H9 (cell line): ENCODE results near the gene TRAF3. TPM values are rescaled to one million over a fixed set of nuclear protein-coding genes. Genes with fewer than 3 reads are reported as not detected.

Source experiments
- DNase-seq: peaks from one replicate; pipeline ENCODE4 v3.0.0-alpha.2; 2017
- H2AFZ ChIP-seq: one replicate; pipeline ENCODE4 v1.6.1; 2013; ENCODE audit warnings: mild to moderate bottlenecking, low read length, control low read depth, moderate library complexity
- H2AK5ac ChIP-seq: 2 replicates; pipeline ENCODE4 v1.6.1; 2013; ENCODE audit warnings: low read length, control low read depth, mixed read lengths; ENCODE audit not compliant: insufficient read length
- H2BK120ac ChIP-seq: one replicate; pipeline ENCODE4 v1.6.1; 2013; ENCODE audit warnings: low read depth, mild to moderate bottlenecking, low read length, control low read depth, inconsistent platforms; ENCODE audit not compliant: poor library complexity, severe bottlenecking
- H2BK12ac ChIP-seq: 2 replicates; pipeline ENCODE4 v1.6.1; 2013; ENCODE audit warnings: low read length, control low read depth, mixed read lengths, low read depth; ENCODE audit not compliant: insufficient read length
- H2BK15ac ChIP-seq: 2 replicates; pipeline ENCODE4 v1.6.1; 2013; ENCODE audit warnings: low read depth, low read length, control low read depth
- H2BK20ac ChIP-seq: one replicate; pipeline ENCODE4 v1.6.1; 2013; ENCODE audit warnings: low read depth, mild to moderate bottlenecking, low read length, control low read depth, inconsistent platforms; ENCODE audit not compliant: poor library complexity, severe bottlenecking
- H2BK5ac ChIP-seq: 2 replicates; pipeline ENCODE4 v1.6.1; 2013; ENCODE audit warnings: low read length, control low read depth, mixed read lengths; ENCODE audit not compliant: insufficient read length
- H3K14ac ChIP-seq: 2 replicates; pipeline ENCODE4 v1.6.1; 2013; ENCODE audit warnings: low read length, control low read depth; ENCODE audit not compliant: insufficient read depth
- H3K18ac ChIP-seq: 2 replicates; pipeline ENCODE4 v1.6.1; 2013; ENCODE audit warnings: low read depth, mild to moderate bottlenecking, mixed read lengths, low read length, control low read depth; ENCODE audit not compliant: insufficient read length
- H3K23ac ChIP-seq: 2 replicates; pipeline ENCODE4 v1.6.1; 2013; ENCODE audit warnings: low read length, control low read depth, mixed read lengths, low read depth; ENCODE audit not compliant: insufficient read length
- H3K23me2 ChIP-seq: 2 replicates; pipeline ENCODE4 v1.6.1; 2013; ENCODE audit warnings: low read depth, mild to moderate bottlenecking, mixed read lengths, low read length, control low read depth; ENCODE audit not compliant: insufficient read length, poor library complexity, severe bottlenecking
- H3K27ac ChIP-seq: 2 replicates; pipeline ENCODE4 v1.5.1; 2013; ENCODE audit warnings: low read length, control low read depth, mixed read lengths, low read depth; ENCODE audit not compliant: insufficient read length
- H3K27me3 ChIP-seq: 2 replicates; pipeline ENCODE4 v1.6.1; 2013; ENCODE audit warnings: low read length, control low read depth, inconsistent platforms; ENCODE audit not compliant: insufficient read depth
- H3K4ac ChIP-seq: 2 replicates; pipeline ENCODE4 v1.6.1; 2013; ENCODE audit warnings: low read depth, mild to moderate bottlenecking, control low read depth, inconsistent platforms, low read length, moderate library complexity
- H3K4me1 ChIP-seq: 2 replicates; pipeline ENCODE4 v1.6.1; 2013; ENCODE audit warnings: low read length, control low read depth, inconsistent platforms; ENCODE audit not compliant: insufficient read depth
- H3K4me2 ChIP-seq: 2 replicates; pipeline ENCODE4 v1.6.1; 2013; ENCODE audit warnings: low read length, control low read depth, mixed read lengths; ENCODE audit not compliant: insufficient read length, insufficient read depth
- H3K56ac ChIP-seq: 2 replicates; pipeline ENCODE4 v1.6.1; 2013; ENCODE audit warnings: low read depth, mild to moderate bottlenecking, mixed read lengths, low read length, control low read depth; ENCODE audit not compliant: insufficient read length
- H3K79me1 ChIP-seq: 2 replicates; pipeline ENCODE4 v1.6.1; 2013; ENCODE audit warnings: low read depth, mild to moderate bottlenecking, moderate library complexity, low read length, control low read depth, inconsistent platforms; ENCODE audit not compliant: insufficient read depth, poor library complexity, severe bottlenecking
- H3K79me2 ChIP-seq: 2 replicates; pipeline ENCODE4 v1.6.1; 2013; ENCODE audit warnings: low read length, control low read depth, inconsistent platforms; ENCODE audit not compliant: insufficient read depth
- H3K9ac ChIP-seq: 2 replicates; pipeline ENCODE4 v1.6.1; 2013; ENCODE audit warnings: low read length, control low read depth, mixed read lengths; ENCODE audit not compliant: insufficient read length; ENCODE audit errors: extremely low read depth
- H3K9me3 ChIP-seq: one replicate; pipeline ENCODE4 v1.6.1; 2013; ENCODE audit warnings: low read depth, low read length, inconsistent platforms; ENCODE audit not compliant: control insufficient read depth
- H3T11ph ChIP-seq: one replicate; pipeline ENCODE4 v1.6.1; 2013; ENCODE audit warnings: mild to moderate bottlenecking, low read length, control low read depth, inconsistent platforms
- H4K20me1 ChIP-seq: one replicate; pipeline ENCODE4 v1.6.1; 2013; ENCODE audit not compliant: control insufficient read depth, insufficient read length, insufficient read depth
- H4K5ac ChIP-seq: 2 replicates; pipeline ENCODE4 v1.6.1; 2013; ENCODE audit warnings: low read depth, mild to moderate bottlenecking, mixed read lengths, low read length, control low read depth; ENCODE audit not compliant: insufficient read length
- H4K8ac ChIP-seq: replicated peaks from 2 replicates; pipeline ENCODE4 v1.6.1; 2013; ENCODE audit warnings: low read length, control low read depth, mixed read lengths, low read depth; ENCODE audit not compliant: insufficient read length
- H4K91ac ChIP-seq: 2 replicates; pipeline ENCODE4 v1.6.1; 2013; ENCODE audit warnings: low read depth, mild to moderate bottlenecking, moderate library complexity, mixed read lengths, low read length, control low read depth; ENCODE audit not compliant: insufficient read length
- H3K27ac Mint-ChIP-seq, 3 experiments: 2 replicates in 2 of 3; 3 replicates in 1 of 3; pipeline ENCODE4 v1.8.0; 2020 to 2021; ENCODE audit warnings: mixed read lengths in 3 of 3, mild to moderate bottlenecking in 1 of 3, moderate library complexity in 1 of 3
- H3K27me3 Mint-ChIP-seq: 2 replicates; pipeline ENCODE4 v1.8.0; 2021; ENCODE audit warnings: low read depth, mild to moderate bottlenecking, moderate library complexity, mixed read lengths
- H3K36me3 Mint-ChIP-seq, 3 experiments: 2 replicates in 2 of 3; 3 replicates in 1 of 3; pipeline ENCODE4 v1.8.0; 2020 to 2021; ENCODE audit warnings: low read depth in 3 of 3, mixed read lengths in 3 of 3; ENCODE audit not compliant: insufficient read depth in 1 of 3
- H3K4me1 Mint-ChIP-seq, 2 experiments: 2 replicates each; pipeline ENCODE4 v1.8.0; 2020; ENCODE audit warnings: mixed read lengths in 2 of 2
- H3K4me3 Mint-ChIP-seq, 2 experiments: 2 replicates in 1 of 2; 3 replicates in 1 of 2; pipeline ENCODE4 v1.8.0; 2020 to 2021; ENCODE audit warnings: mild to moderate bottlenecking in 2 of 2, mixed read lengths in 2 of 2, moderate library complexity in 1 of 2
- H3K9me3 Mint-ChIP-seq, 2 experiments: 2 replicates in 1 of 2; 3 replicates in 1 of 2; pipeline ENCODE4 v1.8.0; 2020; ENCODE audit warnings: mild to moderate bottlenecking in 2 of 2, mixed read lengths in 2 of 2, moderate library complexity in 1 of 2
- WGBS: extraction: QIAGEN DNeasy Blood & Tissue Kit; methylation state at CpG from one replicate; pipeline ENCODE4 v1.1.7; 2013; ENCODE audit warnings: missing lambda C conversion rate, low lambda C conversion rate, mixed read lengths; ENCODE audit not compliant: insufficient read length; ENCODE audit errors: extremely low coverage; 5-methylcytosine and 5-hydroxymethylcytosine counted together
- total RNA-seq: library from RNA; stranded (reverse); gene quantifications from 2 replicates; pipeline ENCODE4 v1.2.1, GENCODE V29; 2021
- TF ChIP-seq, protein P1 (sequence below): fragments of 200-600 bp; sonication (generic); conservative IDR thresholded peaks from 3 replicates; pipeline ENCODE4 v1.8.0; 2021; ENCODE audit warnings: antibody characterized with exemption, mild to moderate bottlenecking

The TRAF3 gene
- total RNA-seq, 1 experiment from 2014 or later, result 9.6 TPM

DNA sequence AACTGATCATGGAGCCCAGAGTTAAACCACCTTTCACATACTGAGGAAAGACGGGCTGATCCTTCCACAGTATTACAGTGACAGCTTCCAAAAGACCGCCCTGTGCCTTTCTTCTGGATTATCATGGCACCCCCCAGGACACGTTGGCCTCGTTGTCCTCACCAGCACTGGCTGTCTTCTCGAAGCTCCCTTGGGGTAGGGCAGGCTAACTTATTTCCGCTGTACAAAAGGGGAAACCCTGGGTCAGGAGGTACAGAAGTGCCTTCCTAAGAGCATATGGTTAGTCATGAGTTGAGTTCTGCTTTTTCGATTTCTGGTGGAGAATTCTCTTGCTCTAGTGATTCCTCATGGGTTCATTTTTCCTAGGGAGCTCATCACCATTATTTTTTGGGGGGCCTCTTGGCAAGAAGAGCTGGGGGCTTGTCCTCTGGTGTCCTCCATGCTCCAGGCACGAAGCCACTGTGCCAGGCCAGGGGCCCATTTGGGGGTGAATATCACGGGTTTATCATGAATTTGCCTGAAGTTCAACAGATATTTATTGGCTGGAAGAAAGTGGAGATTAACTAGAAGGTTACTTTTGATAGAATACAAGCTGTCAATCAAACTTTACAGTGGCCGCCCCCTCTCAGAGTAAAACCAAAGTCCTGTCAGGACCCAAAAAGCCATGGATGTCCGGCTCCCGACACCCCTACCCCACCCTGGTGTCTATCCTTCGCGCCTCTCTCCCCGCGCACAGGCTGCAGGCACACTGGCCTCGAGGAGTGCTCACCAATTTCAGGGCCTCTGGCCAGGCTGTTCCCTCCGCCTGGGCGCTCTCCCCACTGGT, 8.8 kb upstream of the TRAF3 start:
- Histone ChIP-seq H4K20me1 (no peaks in the 10 kb centered on the region), H2BK120ac (no peak overlapping the region), H3K23me2 (no peaks in the 10 kb centered on the region), H4K91ac (no peak overlapping the region), H2BK12ac (no peak overlapping the region), H3K56ac (no peak overlapping the region), H2BK20ac (no peak overlapping the region), H3K27me3 (no peaks in the 10 kb centered on the region), H3K14ac (no peak overlapping the region), H3K9me3 (no peaks in the 10 kb centered on the region), H2AFZ (no peak overlapping the region), H3K23ac (no peak overlapping the region), H3K9ac (no peak overlapping the region), H3K79me2 (no peaks in the 10 kb centered on the region), H3K27ac (no peak overlapping the region), H4K5ac (no peak overlapping the region), H2BK5ac (no peak overlapping the region), H3T11ph (no peak overlapping the region), H3K4me1 (no peaks in the 10 kb centered on the region; the same call in 1 of the 2 replicates), H4K8ac (no peak overlapping the region), H3K79me1 (no peaks in the 10 kb centered on the region), H3K18ac (no peak overlapping the region), H2AK5ac (no peak overlapping the region), H3K4me2 (no peak overlapping the region), H2BK15ac (no peak overlapping the region), H3K4ac (no peak overlapping the region)
- DNase-seq, result no peak
- Mint-ChIP-seq H3K27me3 (peaks cover 3% of the 10 kb centered on the region), H3K36me3 (no peaks in the 10 kb centered on the region), H3K4me3 (no peak overlapping the region), H3K4me1 (peaks cover 5 to 10% of the 10 kb centered on the region in 2 experiments), H3K9me3 (no peaks in the 10 kb centered on the region; a peak in 2 of 5 replicates), H3K27ac (no peak overlapping the region)
- TF ChIP-seq, protein P1, sequence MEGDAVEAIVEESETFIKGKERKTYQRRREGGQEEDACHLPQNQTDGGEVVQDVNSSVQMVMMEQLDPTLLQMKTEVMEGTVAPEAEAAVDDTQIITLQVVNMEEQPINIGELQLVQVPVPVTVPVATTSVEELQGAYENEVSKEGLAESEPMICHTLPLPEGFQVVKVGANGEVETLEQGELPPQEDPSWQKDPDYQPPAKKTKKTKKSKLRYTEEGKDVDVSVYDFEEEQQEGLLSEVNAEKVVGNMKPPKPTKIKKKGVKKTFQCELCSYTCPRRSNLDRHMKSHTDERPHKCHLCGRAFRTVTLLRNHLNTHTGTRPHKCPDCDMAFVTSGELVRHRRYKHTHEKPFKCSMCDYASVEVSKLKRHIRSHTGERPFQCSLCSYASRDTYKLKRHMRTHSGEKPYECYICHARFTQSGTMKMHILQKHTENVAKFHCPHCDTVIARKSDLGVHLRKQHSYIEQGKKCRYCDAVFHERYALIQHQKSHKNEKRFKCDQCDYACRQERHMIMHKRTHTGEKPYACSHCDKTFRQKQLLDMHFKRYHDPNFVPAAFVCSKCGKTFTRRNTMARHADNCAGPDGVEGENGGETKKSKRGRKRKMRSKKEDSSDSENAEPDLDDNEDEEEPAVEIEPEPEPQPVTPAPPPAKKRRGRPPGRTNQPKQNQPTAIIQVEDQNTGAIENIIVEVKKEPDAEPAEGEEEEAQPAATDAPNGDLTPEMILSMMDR, result no peak
- WGBS, result no CpG with 5 or more reads among the region's 19 CpGs
